WERI-Rb-1 (cell line): Measurements from ENCODE around the gene UXS1.

Source experiments
- DNase-seq: peaks from one replicate; pipeline ENCODE4 v3.0.0-alpha.2; 2020
- H3K27ac ChIP-seq: fragments of 250-450 bp; sonication (Bioruptor Pico); 2 replicates; pipeline ENCODE4 v1.5.1; 2020; ENCODE audit warnings: mild to moderate bottlenecking, moderate library complexity
- H3K27me3 ChIP-seq: fragments of 250-450 bp; sonication (Bioruptor Pico); 2 replicates; pipeline ENCODE4 v1.5.1; 2021; ENCODE audit warnings: mild to moderate bottlenecking, low read depth, moderate library complexity; ENCODE audit not compliant: insufficient read depth, severe bottlenecking
- H3K36me3 ChIP-seq: fragments of 250-450 bp; sonication (Bioruptor Pico); 2 replicates; pipeline ENCODE4 v1.5.1; 2020; ENCODE audit warnings: mild to moderate bottlenecking, moderate library complexity
- H3K4me3 ChIP-seq: 2 replicates; pipeline ENCODE4 v1.5.1; 2011; ENCODE audit warnings: low read depth, mild to moderate bottlenecking, control low read depth, low read length
- H3K9me3 ChIP-seq: fragments of 250-450 bp; sonication (Bioruptor Pico); 2 replicates; pipeline ENCODE4 v1.5.1; 2021; ENCODE audit warnings: mild to moderate bottlenecking, moderate library complexity; ENCODE audit not compliant: severe bottlenecking
- TF ChIP-seq, protein P1 (sequence below): IDR thresholded peaks from 2 replicates; pipeline ENCODE4 v1.5.1; 2011; ENCODE audit warnings: low read depth, mild to moderate bottlenecking, control low read depth, inconsistent platforms, low read length

UXS1 gene

DNA sequence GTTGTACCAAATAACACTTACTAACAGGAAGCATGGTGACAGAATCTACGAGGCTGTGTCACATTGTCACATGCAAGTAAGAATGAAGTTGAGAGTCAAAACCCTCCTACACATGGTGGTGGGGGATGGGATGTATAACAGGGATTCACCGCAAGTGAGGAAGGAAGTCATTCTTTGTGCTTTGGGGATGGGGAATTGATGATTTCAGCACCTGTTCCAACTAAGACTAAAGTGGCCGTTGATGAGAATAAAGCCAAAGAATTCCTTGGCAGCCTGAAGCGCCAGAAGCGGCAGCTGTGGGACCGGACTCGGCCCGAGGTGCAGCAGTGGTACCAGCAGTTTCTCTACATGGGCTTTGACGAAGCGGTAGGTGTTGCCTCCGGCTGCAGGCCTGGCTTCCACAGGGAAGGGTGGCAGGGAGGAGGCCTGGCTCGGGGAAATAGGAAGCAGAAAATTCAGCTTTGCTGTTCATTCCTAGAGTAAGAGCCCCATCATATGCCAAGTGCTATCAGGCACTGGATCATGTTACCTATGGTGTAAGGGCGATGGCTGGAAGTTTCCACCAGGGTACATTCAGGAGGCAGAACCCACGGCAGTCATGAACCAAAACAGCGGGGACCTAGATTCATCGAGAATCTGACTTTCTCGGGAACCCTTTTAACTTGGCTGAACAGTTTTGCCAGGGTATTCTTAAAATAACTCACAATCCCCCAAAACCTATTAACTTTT lies 120.3 kb downstream of the UXS1 start:
- no peak for DNase-seq
- TF ChIP-seq, protein P1, sequence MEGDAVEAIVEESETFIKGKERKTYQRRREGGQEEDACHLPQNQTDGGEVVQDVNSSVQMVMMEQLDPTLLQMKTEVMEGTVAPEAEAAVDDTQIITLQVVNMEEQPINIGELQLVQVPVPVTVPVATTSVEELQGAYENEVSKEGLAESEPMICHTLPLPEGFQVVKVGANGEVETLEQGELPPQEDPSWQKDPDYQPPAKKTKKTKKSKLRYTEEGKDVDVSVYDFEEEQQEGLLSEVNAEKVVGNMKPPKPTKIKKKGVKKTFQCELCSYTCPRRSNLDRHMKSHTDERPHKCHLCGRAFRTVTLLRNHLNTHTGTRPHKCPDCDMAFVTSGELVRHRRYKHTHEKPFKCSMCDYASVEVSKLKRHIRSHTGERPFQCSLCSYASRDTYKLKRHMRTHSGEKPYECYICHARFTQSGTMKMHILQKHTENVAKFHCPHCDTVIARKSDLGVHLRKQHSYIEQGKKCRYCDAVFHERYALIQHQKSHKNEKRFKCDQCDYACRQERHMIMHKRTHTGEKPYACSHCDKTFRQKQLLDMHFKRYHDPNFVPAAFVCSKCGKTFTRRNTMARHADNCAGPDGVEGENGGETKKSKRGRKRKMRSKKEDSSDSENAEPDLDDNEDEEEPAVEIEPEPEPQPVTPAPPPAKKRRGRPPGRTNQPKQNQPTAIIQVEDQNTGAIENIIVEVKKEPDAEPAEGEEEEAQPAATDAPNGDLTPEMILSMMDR, result no peak
- no peaks in the 10 kb centered on the region for H3K27me3 ChIP-seq
- H3K36me3 ChIP-seq, result no peaks in the 10 kb centered on the region
- H3K27ac ChIP-seq, result no peak overlapping the region
- no peak overlapping the region for H3K4me3 ChIP-seq
- no peaks in the 10 kb centered on the region for H3K9me3 ChIP-seq

DNA sequence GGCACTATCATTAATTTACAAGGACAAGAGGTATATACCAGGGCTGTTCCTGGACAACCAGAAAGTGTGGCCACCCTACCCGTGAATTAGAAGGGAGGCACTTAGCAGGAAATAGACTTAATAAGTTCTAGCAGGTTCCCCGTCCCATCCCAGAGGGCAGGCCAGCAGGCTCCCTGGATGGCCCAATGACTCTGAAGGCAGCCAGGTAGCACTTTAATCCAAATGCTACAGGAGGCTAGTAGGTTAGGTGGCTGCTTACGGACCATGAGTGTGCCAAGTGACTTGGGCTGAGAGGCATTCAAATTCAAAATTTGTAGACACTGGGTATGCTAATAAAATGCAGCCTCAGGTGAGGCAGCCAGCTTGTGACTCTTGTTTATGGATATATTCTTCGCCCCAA lies 123.9 kb downstream of the UXS1 start:
- Histone ChIP-seq H3K27me3 (no peaks in the 10 kb centered on the region), H3K4me3 (no peak overlapping the region), H3K36me3 (no peaks in the 10 kb centered on the region), H3K9me3 (no peaks in the 10 kb centered on the region), H3K27ac (no peak overlapping the region)
- no peak for DNase-seq
- TF ChIP-seq, protein P1, result no peak

GRCh38 chr2:106068451-106068850 lies 125.7 kb downstream of the UXS1 start:
- no peak overlapping the region for H3K27ac ChIP-seq
- no peaks in the 10 kb centered on the region for H3K36me3 ChIP-seq
- H3K9me3 ChIP-seq, result no peaks in the 10 kb centered on the region
- H3K4me3 ChIP-seq, result no peak overlapping the region
- H3K27me3 ChIP-seq, result no peaks in the 10 kb centered on the region
- TF ChIP-seq, protein P1, result no peak
- no peak for DNase-seq

DNA sequence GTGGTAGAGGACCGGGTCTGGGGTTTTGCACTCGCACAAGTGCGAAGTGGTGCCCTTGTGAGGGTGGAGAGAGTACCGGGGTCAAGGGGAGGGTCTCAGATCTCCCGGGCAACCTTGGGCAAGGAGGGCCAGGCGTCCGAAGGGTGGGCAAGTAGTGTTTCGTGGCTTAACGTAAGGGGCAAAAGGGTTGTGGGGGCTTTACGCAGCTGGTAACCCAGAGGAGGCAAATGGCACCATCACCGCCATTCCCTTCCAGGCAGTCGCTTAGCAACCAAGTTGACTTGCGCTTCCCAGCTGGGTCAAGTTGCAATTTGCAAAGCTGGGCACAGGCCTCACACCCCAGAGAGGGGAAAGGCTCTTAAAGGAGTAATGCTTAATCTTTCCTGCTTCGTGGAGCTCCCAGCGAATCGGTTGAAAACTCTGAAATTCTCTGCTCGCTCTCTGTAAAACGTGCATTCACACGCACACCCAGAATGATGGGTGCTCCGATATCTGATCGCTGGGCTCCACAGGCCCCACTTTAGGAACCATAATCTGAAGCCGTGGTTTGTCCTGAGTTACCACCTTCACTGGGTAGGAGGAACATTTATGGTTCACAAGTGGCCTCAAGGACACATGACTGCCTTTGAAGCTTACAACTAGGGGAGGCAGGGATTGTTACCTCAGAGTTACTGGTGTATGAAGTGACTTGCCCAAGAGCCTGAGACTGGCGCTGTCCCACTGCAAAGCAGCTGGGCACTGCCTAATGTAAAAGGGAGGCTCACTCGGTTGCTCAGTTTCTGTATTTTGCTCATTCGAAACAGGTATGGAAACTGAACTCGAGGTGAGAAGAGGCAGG lies 127.9 kb downstream of the UXS1 start:
- TF ChIP-seq, protein P1, result no peak
- H3K9me3 ChIP-seq, result no peaks in the 10 kb centered on the region
- no peak overlapping the region for H3K4me3 ChIP-seq
- H3K27ac ChIP-seq, result no peak overlapping the region
- H3K27me3 ChIP-seq, result no peaks in the 10 kb centered on the region
- no peak for DNase-seq
- H3K36me3 ChIP-seq, result no peaks in the 10 kb centered on the region

- TF ChIP-seq, protein P1, result no peak
- no peaks in the 10 kb centered on the region for H3K27me3 ChIP-seq
- no peak for DNase-seq
- H3K4me3 ChIP-seq, result no peak overlapping the region
- H3K9me3 ChIP-seq, result no peaks in the 10 kb centered on the region
- no peaks in the 10 kb centered on the region for H3K36me3 ChIP-seq
- no peak overlapping the region for H3K27ac ChIP-seq
These were observed 128.7 kb downstream of the UXS1 start for GRCh38 chr2:106065268-106065982.
